ENCODE measurements around the gene MCM9. TPM values are rescaled to one million over a fixed set of nuclear protein-coding genes. Genes with fewer than 3 reads are reported as not detected.
"Not testable (repeated sequence)": the region's sequence is repeated elsewhere in the genome, so short reads cannot be mapped to it uniquely, and the experiment has no call there.

MCM9 gene
- total RNA-seq, 1 donor from 2014 or later = 19.0 TPM

- Mint-ChIP-seq H3K4me1 (peaks cover 18% of the 10 kb centered on the region), H3K27me3 (no peaks in the 10 kb centered on the region), H3K4me3 (peak overlapping the region; percentile 34), H3K36me3 (ENCODE audit: low read depth) (no peaks in the 10 kb centered on the region), H3K27ac (peak overlapping the region; percentile 81), H3K9me3 (no peaks in the 10 kb centered on the region)
- no peak for DNase-seq
- intact Hi-C loops (cut with micrococcal nuclease) = loop anchor here (1.0 to 2.0 kb wide), 3 partner anchors 40 to 58 kb away; no protein-coding TSS in a partner anchor
Observed at GRCh38 chr6:118768441-118768840, 166.5 kb downstream of the MCM9 start.

- H3K4me3 Mint-ChIP-seq; DNase-seq; H3K27me3 Mint-ChIP-seq; intact Hi-C loops (cut with micrococcal nuclease); H3K27ac Mint-ChIP-seq; H3K9me3 Mint-ChIP-seq; H3K36me3 Mint-ChIP-seq (ENCODE audit: low read depth): not testable (repeated sequence)
- peaks cover 20% of the 10 kb centered on the region for H3K4me1 Mint-ChIP-seq
Observed at GRCh38 chr6:118765316-118765715, 169.6 kb downstream of the MCM9 start.

- Mint-ChIP-seq H3K4me3 (no peak overlapping the region), H3K4me1 (peaks cover 20% of the 10 kb centered on the region), H3K27me3 (peaks cover 4% of the 10 kb centered on the region), H3K9me3 (no peaks in the 10 kb centered on the region), H3K27ac (no peak overlapping the region), H3K36me3 (ENCODE audit: low read depth) (no peaks in the 10 kb centered on the region)
- intact Hi-C loops (cut with micrococcal nuclease) = no loop called here
- no peak for DNase-seq
Observed at GRCh38 chr6:118764766-118765165, 170.2 kb downstream of the MCM9 start.

Other genes with a start within 250 kb of the MCM9 start
- gene ASF1A, start 41.0 kb downstream of the MCM9 start, total RNA-seq = 43.2 and 43.3 TPM in 2 replicates
- 7.5 and 9.0 TPM in 2 replicates for gene FAM184A, start 143.5 kb upstream of the MCM9 start, total RNA-seq